ENCODE measurements around the gene ITM2C.

Gene ITM2C

GRCh38 chr2:230889911-230890601, 25.3 kb downstream of the ITM2C start:
- no peak for FAIRE-seq
- DNase-seq (ENCODE audit: insufficient read length, low spot score): no peak

GRCh38 chr2:230890646-230891045, 25.9 kb downstream of the ITM2C start:
- DNase-seq (ENCODE audit: insufficient read length, low spot score) (no peak), FAIRE-seq (no peak)

GRCh38 chr2:230891064-230891463, 26.3 kb downstream of the ITM2C start:
- DNase-seq (ENCODE audit: insufficient read length, low spot score): peak; percentile 45
- FAIRE-seq: no peak

GRCh38 chr2:230891509-230891908, 26.8 kb downstream of the ITM2C start:
- no peak for FAIRE-seq
- no peak for DNase-seq (ENCODE audit: insufficient read length, low spot score)

- FAIRE-seq (no peak), DNase-seq (ENCODE audit: insufficient read length, low spot score) (no peak)
Observed at GRCh38 chr2:230893338-230893737, 28.6 kb downstream of the ITM2C start.

- DNase-seq (ENCODE audit: insufficient read length, low spot score): no peak
- FAIRE-seq: no peak
Observed at GRCh38 chr2:230893841-230894781, 29.4 kb downstream of the ITM2C start.

- FAIRE-seq: no peak
- no peak for DNase-seq (ENCODE audit: insufficient read length, low spot score)
Observed at GRCh38 chr2:230895536-230896345, 31.0 kb downstream of the ITM2C start.

GRCh38 chr2:230896346-230897115, 31.8 kb downstream of the ITM2C start:
- no peak for FAIRE-seq
- DNase-seq (ENCODE audit: insufficient read length, low spot score): no peak

GRCh38 chr2:230898016-230898712, 33.4 kb downstream of the ITM2C start:
- no peak for FAIRE-seq
- DNase-seq (ENCODE audit: insufficient read length, low spot score): no peak

- DNase-seq (ENCODE audit: insufficient read length, low spot score): no peak
- no peak for FAIRE-seq
Observed at GRCh38 chr2:230898713-230899091, 34.0 kb downstream of the ITM2C start.

- FAIRE-seq: no peak
- no peak for DNase-seq (ENCODE audit: insufficient read length, low spot score)
Observed at GRCh38 chr2:230899287-230899686, 34.5 kb downstream of the ITM2C start.

GRCh38 chr2:230899786-230900185, 35.0 kb downstream of the ITM2C start:
- DNase-seq (ENCODE audit: insufficient read length, low spot score) (no peak), FAIRE-seq (no peak)

GRCh38 chr2:230900336-230900995, 35.7 kb downstream of the ITM2C start:
- DNase-seq (ENCODE audit: insufficient read length, low spot score) (no peak), FAIRE-seq (no peak)

- DNase-seq (ENCODE audit: insufficient read length, low spot score): no peak
- FAIRE-seq: no peak
Observed at GRCh38 chr2:230901006-230901405, 36.3 kb downstream of the ITM2C start.

- no peak for FAIRE-seq
Observed at GRCh38 chr2:230902180-230902899, 37.6 kb downstream of the ITM2C start.

GRCh38 chr2:230903231-230904150, 38.7 kb downstream of the ITM2C start:
- FAIRE-seq (no peak), DNase-seq (ENCODE audit: insufficient read length, low spot score) (no peak)

More at GRCh38 chr2:230902180-230902899, 37.6 kb downstream of the ITM2C start:
- peak; percentile 82 for DNase-seq (ENCODE audit: insufficient read length, low spot score)

GRCh38 chr2:230904856-230905447, 40.2 kb downstream of the ITM2C start:
- FAIRE-seq (no peak), DNase-seq (ENCODE audit: insufficient read length, low spot score) (no peak)

All from HTR-8/SVneo (cell line).